Measurements from ENCODE around the gene FBXL20.
"Not testable (repeated sequence)": the region's sequence is repeated elsewhere in the genome, so short reads cannot be mapped to it uniquely, and the experiment has no call there.

FBXL20 gene

DNA sequence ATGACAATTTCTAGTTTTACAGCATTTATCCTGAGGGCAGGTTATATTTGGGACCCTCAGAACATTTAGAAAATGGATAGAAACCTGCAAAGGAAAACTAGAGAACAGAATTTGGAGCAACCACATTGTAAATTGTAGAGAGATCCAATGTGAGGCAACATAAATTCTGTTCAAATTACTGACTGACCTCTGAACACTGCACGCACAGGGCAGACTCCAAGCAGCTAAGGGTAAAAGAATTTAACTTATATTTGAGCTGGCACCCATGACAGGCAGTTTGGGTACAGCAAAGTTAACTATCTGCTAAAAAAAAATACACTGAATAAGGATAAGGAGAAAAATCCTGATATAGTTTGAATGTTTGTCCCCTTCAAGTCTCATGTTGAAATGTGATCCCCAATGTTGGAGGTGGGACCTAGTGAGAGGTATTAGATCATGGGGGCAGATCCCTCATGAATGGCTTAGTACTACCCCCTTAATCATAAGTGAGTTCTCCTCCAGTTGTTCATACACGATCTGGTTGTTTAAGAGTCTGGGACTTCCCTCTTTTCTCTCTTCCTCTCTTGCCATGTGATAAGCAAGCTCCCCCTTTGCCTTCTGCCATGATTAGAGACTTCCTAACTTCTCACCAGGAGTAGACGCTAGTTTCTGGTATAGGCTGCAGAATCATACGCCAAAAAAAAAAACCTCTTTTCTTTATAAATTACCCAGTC lies 75.7 kb downstream of the FBXL20 start:
- no peak for DNase-seq

DNA sequence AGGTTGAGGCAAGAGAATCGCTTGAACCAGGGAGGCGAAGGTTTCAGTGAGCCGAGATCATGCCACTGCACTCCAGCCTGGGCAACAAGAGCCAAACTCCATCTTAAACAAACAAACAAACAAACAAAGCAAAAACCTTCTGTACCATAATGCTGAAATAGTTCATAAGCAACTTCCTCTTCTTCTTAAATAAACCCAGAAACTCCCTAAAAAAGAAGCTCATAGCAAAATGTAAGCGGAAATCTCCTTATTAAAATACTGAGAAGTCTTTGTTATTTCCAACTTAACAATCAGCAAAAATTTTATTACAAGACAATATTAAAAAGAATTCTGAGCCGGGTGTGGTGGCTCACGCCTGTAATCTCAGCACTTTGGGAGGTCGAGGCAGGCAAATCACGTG lies 82.8 kb downstream of the FBXL20 start:
- no peak for DNase-seq

DNA sequence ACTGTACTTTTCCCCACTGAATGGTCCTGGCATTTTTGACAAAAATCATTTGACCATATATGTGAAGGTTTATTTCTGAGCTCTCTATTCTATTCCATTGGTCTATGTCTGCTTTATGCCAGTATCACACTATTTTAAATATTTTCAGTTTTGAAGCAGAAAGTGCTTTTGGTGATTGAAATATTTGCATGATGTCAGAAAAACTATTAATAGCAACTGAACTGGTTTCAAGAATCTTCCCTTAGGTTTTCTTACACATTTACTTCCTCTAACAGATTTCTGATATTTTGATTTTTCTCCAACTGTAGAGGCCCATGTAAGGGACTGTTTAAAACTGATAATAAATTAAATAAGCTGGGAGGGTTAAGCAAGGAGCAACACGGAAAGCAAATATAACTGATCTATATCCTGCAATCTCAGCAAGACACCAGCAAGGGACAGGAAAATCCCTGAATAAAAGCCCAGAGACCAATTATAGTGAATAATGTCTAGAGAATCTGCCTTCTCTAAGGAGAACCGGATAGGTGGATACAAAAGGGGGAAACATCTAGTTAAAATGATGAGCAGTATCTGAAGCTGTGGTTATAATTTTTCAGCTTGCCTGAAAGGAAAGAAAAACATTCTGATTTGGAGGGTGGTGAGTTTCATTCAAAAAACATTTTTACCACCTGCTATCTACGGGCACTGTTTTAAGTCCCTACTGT lies 94.8 kb downstream of the FBXL20 start:
- peak; percentile 10 for DNase-seq

DNA sequence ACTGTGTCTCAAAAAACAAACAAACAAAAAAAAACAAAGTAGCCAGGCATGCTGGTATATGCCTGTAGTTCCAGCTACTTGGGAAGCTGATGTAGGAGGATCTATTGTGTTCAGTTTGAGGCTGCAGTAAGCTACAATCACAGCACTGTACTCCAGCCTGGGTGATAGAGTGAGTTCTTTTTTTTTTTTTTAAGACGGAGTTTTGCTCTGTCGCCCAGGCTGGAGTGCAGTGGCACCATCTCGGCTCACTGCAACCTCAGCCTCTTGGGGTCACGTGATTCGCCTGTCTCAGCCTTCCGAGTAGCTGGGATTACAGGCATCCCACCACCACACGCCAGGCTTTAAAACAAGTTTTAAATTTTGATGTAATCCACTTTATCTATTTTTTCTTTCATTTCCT lies 95.4 kb downstream of the FBXL20 start:
- no peak for DNase-seq

DNA sequence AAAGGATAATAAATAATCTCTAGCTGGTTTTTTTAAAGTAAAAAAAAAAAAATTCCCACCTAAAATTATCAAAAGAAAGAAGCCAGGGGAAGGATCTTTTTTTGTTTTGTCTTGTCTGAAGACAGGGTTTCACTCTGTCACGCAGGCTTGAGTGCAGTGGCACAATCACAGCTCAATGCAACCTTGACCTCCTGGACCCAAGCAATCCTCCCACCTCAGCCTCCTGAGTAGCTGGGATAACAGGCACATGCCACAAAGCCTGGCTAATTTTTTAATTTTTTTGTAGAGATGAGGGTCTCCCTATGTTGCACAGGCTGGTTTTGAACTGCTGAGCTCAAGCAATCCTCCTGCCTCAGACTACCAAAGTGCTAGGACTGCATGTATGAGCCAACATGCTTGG lies 97.2 kb downstream of the FBXL20 start:
- DNase-seq, result no peak

DNA sequence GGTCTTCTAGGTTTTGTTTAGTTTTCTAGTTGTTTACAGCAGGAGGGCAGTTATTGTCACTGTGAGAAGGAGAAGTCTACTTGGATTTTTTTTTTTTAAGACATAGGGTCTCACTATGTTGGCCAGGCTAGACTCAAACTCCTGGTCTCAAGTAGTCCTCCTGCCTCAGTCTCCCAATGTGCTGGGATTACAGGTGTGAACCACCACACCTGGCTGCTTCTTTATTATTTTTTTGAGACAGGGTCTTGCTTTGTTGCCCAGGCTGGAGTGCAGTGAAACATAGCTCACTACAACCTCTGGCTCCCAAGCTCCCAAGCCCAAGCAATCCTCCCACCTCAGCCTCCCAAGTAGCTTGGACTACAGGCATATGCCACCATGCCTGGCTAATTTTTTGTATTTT lies 107.4 kb downstream of the FBXL20 start:
- no peak for DNase-seq

DNA sequence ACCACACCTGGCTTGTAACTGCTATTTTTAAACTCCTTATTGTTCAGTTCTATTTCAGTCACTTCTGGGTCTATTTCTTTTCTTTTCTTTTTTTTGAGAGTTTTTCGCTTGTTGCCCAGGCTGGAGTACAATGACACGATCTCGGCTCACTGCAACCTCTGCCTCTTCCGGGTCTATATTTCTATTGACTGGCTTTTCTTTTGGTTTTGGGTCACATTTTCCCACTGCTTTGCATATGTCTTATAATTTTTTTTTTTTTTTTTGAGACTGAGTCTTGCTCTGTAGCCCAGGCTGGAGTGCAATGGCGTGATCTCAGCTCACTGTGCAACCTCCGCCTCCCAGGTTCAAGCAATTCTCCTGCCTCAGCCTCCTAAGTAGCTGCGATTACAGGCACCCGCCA lies 108.9 kb downstream of the FBXL20 start:
- not testable (repeated sequence) for DNase-seq

DNA sequence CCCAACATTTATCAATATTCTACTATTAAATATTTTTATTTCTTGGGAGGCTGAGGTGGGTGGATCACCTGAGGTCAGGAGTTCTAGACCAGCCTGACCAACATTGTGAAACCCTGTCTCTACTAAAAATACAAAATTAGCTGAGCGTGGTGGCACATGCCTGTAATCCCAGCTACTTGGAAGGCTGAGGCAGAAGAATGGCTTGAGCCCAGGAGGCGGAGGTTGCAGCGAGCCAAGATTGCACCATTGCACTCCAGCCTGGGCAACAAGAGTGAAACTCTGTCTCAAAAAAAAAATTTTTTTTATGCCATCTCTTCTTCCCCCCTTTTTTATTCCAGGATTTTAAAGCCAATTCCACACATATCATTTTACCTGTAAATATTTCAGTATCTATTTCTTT lies 114.9 kb downstream of the FBXL20 start:
- not testable (repeated sequence) for DNase-seq

DNA sequence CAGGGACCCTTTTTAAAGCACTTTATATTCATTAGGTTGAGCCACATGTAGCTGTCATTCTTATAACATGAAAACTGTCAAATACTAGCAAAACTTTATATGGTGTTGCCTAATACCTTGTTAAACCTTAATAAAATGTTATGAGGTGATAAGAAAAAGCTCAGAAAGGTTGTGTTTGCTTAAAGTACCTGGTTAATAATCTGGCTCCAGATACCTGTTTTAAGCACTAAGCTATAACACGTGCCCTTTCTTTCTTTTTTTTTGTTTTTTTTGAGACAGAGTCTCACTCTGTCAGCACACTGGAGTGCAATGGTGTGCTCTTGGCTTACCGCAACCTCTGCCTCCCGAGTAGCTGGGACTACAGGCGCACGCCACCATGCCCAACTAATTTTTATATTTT lies 116.7 kb downstream of the FBXL20 start:
- no peak for DNase-seq

DNA sequence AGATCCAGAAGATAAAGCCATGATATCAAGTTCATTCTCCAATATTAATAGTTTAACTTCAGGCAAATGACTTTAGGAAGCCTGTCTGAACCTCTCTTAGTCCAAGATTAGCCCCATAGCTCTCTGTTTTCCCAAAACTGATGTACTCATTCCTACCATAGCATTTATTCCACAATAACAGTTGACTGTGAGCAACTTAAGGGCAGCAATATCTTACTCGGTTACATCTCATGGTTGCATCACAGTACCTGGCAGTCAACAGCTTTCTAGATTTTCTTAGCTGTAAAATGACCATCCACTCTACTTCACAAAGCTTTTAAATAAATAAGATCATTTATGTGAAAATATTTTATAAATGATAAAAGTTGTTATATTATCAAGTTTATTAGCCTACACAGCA lies 117.5 kb downstream of the FBXL20 start:
- DNase-seq, result no peak

DNA sequence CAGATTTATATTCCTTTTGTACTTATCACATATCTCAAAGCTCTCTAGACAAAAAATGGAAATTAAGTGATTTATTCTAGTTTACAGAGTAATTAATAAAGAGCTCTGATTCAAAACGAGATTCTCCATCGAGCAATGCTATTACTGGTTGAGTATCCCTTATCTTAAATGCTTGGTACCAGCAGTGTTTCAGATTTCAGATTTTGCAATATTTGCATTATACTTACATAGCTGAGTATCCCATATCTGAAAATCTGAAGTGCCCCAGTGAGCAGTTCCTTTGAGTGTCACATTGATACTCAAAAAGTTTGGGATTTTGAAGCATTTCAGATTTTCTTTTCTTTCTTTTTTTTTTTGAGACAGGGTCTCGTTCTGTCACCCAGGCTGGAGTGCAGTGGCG lies 118.3 kb downstream of the FBXL20 start:
- DNase-seq, result no peak

DNA sequence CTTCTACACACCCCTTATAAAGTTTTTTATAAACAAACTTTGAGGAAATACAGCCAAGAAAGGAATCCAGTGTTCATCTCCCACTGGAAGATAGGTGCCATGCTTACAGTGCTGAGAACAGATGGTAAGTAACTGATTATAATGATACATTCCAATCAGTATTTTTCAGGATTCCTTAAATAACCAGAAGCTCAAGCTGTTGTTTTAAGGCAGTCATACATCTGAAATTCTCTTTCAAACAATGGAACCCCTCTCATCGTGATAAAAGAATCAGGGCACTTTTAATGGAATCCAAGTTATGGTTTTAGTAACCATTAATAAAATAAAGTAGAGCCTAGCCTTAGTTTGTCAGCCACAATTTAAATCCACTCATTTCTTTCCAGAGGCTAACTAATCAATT lies 119.6 kb downstream of the FBXL20 start:
- no peak for DNase-seq

DNA sequence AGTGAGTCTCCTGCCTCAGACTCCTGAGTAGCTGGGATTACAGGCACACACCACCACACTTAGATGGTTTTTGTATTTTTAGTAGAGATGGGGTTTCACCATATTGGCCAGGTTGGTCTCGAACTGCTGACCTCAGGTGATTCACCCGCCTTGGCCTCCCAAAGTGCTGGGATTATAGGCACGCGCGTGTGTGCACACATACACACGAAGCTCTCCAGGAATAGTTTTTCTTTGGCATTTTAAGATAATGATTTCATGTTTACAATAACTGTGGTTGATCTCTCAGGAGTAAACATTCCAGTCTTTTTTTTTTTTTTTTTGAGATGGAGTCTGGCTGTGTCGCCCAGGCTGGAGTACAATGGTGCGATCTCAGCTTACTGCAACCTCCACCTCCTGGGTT lies 123.2 kb downstream of the FBXL20 start:
- DNase-seq, result not testable (repeated sequence)

DNA sequence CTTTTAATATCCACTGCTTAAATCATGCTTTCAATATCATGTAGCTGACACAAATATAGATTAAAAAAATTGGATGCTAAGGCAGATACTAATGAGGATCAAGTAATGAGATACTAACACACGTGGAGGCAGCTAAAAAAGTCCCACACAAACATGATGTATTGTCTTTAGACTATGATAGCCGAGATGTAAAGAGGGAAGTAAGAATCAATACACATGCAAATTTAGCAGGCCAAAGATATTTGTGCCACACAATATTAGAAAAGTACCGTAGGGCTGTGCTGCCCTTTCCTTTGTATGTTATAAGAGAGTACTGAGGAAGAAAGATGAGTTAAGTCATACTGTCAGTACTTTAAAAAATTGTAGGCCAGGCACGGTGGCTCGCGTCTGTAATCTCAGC lies 124.3 kb downstream of the FBXL20 start:
- DNase-seq, result no peak

DNA sequence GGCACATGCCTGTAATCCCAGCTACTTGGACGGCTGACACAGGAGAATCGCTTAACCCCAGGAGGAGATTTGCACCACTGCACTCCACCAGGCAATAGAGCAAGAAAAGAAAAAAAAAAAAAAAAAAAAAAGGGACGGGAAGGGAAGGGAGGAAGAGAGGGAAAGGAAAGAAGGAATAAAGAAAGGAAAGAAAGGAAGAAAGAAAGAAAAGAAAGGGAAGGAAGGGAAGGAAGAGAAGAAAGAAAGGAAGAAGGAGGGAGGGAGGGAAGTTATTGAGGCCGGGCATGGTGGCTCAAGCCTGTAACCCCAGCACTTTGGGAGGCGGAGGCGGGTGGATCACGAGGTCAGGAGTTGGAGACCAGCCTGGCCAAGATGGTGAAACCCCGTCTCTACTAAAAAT lies 125.3 kb downstream of the FBXL20 start:
- DNase-seq, result no peak

DNA sequence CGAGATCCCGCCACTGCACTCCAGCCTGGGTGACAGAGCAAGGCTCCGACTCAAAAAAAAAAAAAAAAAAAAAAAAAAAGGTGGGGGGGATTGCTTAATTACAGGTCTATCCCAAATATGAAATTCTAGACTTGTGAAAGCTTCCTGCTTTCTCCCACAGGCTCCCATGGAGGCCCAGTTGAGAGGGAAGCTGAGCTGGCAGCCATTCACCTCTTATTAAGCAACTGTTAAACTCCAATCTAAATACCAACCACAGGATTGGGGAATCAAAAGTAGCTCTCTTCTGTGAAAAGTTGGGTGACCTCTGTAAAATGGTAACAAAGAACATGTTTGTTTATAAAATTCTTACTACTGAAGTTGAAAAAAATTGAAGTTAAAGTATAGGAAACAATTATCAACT lies 129.9 kb downstream of the FBXL20 start:
- DNase-seq, result no peak

DNA sequence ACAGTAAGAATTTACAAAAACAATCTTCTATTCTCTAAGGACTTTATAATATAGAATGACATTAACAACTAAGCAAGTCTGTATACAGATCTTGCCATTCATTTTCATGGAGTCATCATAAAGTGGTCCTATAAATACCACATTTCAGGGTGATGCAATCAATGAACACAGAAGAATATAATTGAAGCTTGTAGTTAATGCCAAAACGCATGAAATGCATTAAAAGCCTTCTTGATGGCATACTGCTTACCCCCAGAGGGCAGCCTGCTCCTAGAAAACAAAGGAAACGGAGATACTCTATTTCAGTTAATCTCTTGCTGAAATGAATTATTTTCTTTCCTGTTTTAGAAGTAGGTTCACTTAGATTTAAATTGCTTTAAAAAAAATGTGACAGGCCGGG lies 130.5 kb downstream of the FBXL20 start:
- peak; percentile 10 for DNase-seq

DNA sequence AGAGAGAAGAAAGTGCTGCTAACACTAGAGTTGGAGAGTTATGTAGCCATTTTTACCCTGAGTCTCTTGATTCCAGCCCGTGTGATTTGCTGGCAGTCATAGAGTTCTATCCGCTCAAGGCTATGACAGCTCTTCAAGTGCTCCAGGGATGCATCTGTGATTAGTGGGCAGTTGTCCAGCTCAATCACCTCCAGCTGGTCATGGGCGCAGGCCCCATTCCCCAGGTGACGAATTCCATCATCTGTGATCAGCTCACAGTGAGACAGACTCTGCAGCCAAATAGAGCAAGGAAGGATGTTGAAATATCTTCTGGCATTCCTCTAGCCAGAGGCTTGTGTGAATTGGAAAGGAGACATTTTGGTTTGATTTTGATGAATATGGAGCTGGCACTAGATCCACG lies 137.3 kb downstream of the FBXL20 start:
- DNase-seq, result no peak

DNA sequence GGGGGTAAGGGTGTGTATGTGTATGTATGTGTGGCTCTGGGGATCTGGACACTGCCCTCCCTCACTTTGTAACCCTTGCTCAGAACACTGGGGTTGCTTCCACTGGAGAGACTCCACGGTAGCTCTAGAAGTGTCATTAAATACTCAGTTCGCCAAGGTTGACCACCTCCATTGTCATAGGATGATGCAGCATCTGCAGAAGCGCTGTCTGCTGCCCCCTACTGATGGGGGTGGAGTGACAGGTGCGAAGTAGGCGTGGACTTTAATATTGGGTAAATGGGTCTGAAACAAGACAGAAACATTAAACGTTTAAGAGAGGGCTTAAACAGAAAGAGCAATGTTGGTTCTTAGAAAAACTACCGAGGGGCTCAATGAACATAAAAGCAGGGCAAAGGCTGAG lies 140.1 kb downstream of the FBXL20 start:
- DNase-seq, result no peak

DNA sequence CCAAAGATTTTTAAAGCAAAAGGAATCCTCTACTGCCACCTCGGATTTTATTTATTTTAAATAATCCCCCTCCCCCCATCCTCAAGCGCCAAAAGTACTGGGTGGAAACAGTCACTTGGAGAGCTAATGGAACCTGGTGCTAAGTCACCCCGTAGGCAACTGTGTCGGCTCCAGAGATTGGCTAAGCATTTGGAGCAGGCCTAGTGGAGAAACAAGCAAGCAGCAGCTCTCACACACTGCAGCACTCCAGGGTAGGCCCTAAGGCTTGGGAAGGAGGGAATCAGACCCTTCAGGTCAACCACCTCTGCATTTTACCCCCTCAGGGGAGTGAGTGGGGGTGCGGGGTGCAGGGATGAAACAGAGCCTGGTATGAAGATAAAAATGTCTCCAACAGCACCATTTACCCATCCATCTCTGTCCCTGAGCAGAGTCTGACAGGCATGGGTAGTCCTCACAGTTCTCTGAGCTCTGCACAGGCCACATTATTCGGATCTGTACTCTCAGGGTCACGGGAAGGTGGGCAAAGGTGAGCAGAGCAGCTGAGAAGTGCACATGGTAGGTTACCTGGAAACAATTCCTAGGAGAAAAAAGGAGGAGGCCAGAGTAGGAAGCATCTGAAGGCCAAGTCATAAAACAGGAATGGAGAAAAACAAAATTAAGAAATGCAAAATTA lies 148.5 kb downstream of the FBXL20 start:
- no peak for DNase-seq

DNA sequence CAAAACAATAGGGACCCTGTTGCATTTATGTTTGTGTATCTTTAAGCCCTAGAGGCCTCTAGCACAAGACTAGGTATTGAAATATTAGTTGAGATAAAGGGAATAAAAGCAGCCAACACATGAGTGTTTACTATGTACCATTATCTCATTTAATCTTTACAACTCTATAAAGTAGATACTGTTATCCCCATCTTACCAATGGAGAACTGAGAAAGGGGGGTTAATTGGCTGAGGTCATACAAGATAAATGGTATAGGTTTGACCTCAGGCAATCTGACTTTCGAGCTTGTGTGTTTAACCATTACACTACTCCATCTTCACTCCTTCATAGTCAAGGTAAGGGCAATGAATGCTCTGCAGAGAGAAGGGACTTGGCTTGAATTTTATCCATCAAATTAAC lies 149.4 kb downstream of the FBXL20 start:
- DNase-seq, result no peak

DNA sequence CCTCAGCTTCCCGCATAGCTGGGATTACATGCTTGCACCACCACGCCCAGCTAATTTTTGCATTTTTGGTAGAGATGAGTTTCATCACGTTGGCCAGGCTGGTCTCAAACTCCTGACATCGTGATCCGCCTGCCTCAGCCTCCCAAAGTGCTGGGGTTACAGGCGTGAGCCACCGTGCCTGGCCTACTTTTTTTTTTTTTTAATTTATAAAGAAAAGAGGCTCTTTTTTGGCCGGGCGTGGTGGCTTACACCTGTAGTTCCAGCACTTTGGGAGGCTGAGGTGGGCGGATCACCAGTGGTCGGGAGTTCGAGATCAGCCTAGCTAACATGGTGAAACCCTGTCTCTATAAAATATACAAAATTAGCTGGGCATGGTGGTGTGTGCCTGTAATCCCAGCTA lies 151.3 kb downstream of the FBXL20 start:
- not testable (repeated sequence) for DNase-seq

DNA sequence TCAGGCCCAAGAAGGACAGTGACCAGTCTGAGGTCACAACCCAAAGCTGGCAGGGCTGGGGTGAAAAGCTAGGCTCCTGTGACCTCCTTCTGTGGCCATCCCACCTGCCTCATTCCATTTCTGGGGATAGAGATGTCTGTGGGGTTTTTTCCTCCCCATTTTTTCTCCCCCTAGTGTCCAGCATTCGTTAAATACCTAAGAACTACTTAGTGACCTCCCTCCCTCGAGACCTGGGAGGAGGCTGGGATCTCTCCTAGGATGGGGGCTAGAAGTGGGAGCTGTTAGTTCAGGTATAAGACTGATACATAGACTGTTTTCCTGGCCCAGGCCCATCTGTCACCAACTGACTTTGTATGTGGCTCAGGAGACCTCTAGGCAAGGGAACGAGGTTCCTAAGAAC lies 155.2 kb downstream of the FBXL20 start:
- DNase-seq, result no peak
